Subcutaneous adipose tissue (tissue), 4 donors: ENCODE results near the gene METTL15. TPM values are rescaled to one million over a fixed set of nuclear protein-coding genes. Genes with fewer than 3 reads are reported as not detected.

Experiments used
- total RNA-seq, 4 donors: library from RNA; depleted of rRNA; stranded (reverse); fragments of >200 nt; gene quantifications; one replicate each; pipeline ENCODE4 v1.1.0, GENCODE V29; 2016
- TF ChIP-seq, protein P1 (sequence below): fragments of 450-650 bp; IDR thresholded peaks from one replicate; pipeline ENCODE4 v1.5.1; 2016; ENCODE audit warnings: low read depth, mild to moderate bottlenecking, control low read depth, antibody characterized with exemption, moderate library complexity

METTL15 gene
- total RNA-seq = 10 to 100 TPM; 10.7 to 12.8 (median 12.4) TPM

DNA sequence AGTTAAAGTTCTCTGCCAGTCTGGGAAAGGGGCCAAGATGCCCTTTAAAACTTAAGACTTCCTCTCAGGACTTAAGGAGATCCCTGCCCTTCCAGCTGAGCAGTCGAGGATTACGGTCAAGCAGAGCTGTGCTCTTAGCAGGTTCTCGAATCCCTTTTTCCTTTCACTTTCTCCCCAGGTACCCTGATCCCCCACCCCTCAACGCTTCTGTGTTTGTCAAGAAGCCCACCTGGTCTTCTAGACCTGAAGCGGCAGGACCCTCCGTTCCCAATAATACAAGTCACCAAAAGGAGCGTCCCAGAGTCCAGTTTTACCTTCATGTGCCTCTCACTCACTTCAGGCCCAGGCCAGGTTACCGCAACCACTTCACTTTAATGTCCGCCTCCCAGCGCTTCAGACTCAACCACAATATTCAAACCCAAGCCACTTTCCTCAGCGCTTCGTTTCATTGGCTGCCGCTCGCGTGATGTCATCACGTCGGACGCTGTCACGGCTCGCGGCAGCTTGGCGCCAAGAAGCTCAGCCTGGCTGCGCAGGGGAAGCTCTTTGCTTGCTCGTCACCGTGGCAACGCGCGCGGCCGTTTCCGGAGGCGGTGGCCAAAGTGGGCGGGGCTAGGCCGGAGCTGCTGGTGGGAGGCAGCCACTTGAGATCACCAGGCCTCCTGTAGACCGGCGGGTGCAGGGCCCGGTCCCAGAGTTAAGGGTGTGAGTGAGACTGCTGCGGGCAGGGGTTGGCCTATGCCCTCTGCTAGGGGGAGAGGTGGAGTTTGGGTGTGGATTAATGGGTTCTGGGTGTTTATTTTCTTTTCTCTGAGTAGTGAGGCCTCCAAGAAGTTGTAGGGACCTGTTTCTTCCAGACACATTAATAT, at the start of gene METTL15, which contains the start of gene KIF18A:
TSS of gene METTL15 (plus strand) at position 639 of the 869 bp plus-strand sequence. CDS start 4,947 bp downstream, outside the sequence.
TSS of gene KIF18A (minus strand) at position 407 of the 869 bp plus-strand sequence. CDS start 10,209 bp downstream, outside the sequence.
- TF ChIP-seq, protein P1, sequence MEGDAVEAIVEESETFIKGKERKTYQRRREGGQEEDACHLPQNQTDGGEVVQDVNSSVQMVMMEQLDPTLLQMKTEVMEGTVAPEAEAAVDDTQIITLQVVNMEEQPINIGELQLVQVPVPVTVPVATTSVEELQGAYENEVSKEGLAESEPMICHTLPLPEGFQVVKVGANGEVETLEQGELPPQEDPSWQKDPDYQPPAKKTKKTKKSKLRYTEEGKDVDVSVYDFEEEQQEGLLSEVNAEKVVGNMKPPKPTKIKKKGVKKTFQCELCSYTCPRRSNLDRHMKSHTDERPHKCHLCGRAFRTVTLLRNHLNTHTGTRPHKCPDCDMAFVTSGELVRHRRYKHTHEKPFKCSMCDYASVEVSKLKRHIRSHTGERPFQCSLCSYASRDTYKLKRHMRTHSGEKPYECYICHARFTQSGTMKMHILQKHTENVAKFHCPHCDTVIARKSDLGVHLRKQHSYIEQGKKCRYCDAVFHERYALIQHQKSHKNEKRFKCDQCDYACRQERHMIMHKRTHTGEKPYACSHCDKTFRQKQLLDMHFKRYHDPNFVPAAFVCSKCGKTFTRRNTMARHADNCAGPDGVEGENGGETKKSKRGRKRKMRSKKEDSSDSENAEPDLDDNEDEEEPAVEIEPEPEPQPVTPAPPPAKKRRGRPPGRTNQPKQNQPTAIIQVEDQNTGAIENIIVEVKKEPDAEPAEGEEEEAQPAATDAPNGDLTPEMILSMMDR = no peak

- TF ChIP-seq, protein P1 = no peak
Measured at GRCh38 chr11:28071305-28071704, 36.9 kb upstream of the METTL15 start.

GRCh38 chr11:28072321-28072720, 35.9 kb upstream of the METTL15 start:
- TF ChIP-seq, protein P1 = no peak

DNA sequence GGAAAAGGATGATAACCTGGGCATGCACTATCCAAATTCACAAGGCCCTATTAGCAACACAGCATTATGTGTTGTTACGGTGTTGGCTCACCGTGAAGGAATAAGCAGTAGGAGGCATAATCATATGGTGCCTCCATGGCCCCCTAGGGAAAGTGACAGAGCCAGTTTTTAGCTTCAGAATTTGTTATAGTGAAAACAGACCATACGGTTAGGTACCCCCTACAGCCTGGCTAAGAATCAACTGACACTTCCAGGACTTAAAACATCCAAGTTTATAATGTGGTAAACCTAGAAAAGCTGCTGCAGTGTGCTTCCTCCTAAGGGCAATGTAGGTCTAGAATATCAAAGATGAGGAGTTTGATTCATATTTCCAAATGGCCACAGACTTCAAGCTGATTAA, 30.7 kb upstream of the METTL15 start:
- TF ChIP-seq, protein P1 = no peak

DNA sequence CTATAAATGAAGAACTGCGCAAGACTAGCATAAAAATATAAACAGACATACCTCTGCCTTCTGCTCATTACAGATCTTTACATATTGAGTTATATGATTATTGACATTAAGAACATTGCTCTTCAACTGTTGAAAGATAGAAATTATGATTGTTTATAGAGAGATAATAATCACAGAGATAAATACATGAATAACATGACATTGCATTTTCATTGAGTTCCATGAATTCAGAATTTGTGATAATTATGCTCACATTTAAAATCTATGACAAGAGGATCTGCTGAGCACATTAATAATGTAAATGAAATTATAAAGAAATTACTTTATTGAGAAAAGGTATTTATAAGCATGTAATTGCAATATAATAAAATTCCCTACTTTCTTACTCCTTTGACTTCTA, 25.1 kb upstream of the METTL15 start:
- TF ChIP-seq, protein P1 = no peak

GRCh38 chr11:28086569-28086968, 21.6 kb upstream of the METTL15 start:
- TF ChIP-seq, protein P1 = no peak

DNA sequence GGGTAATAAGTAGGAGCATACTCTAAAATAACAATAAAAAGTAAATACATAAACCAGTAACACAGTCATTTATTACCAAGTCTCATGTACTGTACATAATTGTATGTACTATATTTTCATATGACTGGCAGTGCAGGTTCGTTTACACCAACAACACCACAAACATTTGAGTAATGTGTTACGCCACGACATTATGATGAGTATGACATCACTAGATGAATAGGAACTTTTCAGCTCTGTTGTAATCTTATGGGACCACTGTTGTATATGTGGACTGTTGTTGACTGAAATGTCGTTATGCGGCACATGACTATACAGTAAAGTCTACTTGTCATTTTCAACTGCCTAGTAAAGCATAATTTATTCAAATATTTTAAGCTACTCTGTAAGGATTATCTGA, 18.8 kb upstream of the METTL15 start:
- TF ChIP-seq, protein P1 = no peak
